GM12864 (cell line): ENCODE results near the gene WDR3.

Experiments
- DNase-seq: peaks from one replicate; pipeline ENCODE4 v3.0.0-alpha.2; 2011; ENCODE audit warnings: low read depth
- H3K4me3 ChIP-seq: 2 replicates; pipeline ENCODE4 v1.5.1; 2011; ENCODE audit warnings: mild to moderate bottlenecking, low read depth, low read length, control low read depth
- TF ChIP-seq, protein P1 (sequence below): IDR thresholded peaks from 2 replicates; pipeline ENCODE4 v1.5.1; 2011; ENCODE audit warnings: low read depth, mild to moderate bottlenecking, moderate library complexity, low read length, control low read depth, inconsistent platforms; ENCODE audit errors: missing control alignments

WDR3 gene

DNA sequence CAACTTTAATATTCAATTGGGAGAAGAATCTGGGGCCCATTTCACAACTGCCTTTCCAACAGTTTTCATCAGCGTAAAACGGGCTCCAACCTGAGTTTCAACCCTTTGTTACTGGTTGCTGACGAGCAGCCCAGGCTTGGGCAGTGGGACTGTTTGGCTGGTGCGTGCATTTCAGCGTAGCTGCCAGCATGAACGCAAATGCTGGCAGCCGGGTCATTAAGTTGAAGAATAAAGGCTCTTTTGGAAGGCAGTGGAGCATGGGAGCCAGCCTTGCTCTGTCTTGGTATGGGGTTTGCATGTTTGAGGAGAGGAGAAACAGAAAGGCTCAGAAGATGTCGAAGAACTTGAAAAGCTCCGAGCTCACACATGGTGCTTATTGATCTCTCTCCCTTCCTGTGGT is 40.7 kb downstream of the WDR3 start:
- no peak overlapping the region for H3K4me3 ChIP-seq
- TF ChIP-seq, protein P1, sequence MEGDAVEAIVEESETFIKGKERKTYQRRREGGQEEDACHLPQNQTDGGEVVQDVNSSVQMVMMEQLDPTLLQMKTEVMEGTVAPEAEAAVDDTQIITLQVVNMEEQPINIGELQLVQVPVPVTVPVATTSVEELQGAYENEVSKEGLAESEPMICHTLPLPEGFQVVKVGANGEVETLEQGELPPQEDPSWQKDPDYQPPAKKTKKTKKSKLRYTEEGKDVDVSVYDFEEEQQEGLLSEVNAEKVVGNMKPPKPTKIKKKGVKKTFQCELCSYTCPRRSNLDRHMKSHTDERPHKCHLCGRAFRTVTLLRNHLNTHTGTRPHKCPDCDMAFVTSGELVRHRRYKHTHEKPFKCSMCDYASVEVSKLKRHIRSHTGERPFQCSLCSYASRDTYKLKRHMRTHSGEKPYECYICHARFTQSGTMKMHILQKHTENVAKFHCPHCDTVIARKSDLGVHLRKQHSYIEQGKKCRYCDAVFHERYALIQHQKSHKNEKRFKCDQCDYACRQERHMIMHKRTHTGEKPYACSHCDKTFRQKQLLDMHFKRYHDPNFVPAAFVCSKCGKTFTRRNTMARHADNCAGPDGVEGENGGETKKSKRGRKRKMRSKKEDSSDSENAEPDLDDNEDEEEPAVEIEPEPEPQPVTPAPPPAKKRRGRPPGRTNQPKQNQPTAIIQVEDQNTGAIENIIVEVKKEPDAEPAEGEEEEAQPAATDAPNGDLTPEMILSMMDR = no peak
- DNase-seq = no peak

DNA sequence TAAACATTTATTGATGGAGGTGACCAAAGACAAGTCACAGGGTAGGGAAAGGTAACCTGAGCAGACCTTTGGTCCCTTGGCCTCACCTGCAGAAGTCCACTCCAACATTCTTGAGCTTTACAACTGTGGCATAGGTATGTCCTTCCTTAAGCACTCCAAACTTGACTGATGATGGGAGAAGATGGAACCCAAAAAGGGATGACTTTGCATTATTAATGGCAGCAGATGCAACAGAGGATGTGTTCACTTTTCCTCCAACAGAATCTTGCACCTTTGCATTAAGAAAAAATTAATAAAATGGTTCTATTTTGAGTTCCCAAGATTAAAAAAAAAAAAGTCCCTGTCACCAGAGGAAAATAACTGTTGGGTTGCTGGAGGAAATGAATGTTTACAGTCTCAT is 42.2 kb downstream of the WDR3 start:
- TF ChIP-seq, protein P1 = no peak
- no peak for DNase-seq
- H3K4me3 ChIP-seq = no peak overlapping the region

DNA sequence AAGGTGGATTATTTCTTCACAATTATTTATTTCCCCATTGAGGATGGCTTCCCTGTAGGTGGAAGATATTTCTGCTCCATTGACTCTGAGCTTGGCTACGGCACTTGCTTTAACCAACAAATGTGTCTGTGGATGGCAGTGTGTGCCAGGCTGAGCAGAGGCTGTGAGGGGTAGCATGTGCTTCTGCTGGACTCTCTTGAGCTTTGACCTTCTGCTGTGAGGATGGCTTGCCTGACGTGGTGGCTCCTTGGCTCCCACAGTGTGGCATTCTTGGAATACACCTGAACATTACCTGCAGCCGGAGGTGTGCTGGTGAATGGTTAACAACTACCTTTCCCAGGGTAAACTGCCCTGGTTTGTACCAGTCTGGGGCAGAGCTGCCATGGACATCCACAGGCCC is 46.8 kb downstream of the WDR3 start:
- no peak overlapping the region for H3K4me3 ChIP-seq
- TF ChIP-seq, protein P1 = no peak
- no peak for DNase-seq

DNA sequence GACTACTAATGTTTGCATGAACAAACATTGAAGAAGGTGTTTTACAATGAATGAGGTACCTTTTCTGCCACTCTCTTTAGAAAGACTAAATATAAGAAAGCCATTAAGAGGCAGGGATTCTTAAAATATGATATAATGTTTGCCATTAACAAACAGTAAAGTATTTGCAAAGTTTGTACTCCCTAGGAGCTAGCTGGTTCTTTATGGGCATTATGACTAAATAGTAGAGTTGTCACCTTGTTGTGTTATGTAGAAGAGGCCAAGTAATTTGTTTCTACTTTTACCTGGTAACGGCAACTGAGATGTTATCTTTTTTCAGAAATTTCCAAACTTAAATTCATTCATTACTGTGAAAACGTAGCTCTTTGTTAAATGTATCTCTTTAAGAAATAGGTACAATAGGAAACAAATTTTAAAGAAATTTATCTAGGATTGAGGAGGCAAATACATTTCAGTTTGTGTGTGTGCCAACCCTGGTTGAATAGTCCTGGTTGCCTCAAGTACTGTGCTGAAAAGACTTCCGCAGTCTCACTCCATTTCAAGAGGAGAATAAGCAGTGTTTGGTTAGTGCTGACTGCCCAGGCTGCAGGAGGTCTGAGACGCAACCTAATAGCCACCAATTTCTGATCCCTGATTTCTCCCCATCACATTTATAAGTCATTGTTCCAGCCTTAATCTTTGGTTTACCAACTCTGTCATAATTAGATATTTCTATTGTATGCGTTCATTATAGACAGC is 52.1 kb downstream of the WDR3 start:
- no peak for DNase-seq
- H3K4me3 ChIP-seq = no peak overlapping the region
- TF ChIP-seq, protein P1 = no peak

DNA sequence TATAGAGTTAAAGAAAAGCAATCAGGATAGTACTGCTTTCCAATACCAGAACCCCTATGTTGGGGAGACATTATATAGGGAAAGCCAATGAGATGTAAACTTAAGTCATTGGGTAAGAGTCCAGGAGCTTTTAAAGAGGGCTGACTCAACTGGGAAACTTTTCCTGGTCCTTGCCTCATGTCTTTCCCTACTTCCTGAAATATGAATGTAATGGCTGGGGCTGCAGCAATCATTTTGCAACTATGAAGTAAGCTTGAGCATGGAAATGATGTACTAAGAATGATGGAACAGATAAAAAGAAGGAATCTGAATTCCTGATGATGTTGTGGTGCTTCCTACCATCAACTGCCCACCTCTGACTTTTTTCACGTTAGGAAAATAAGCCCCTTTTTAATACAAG is 55.7 kb downstream of the WDR3 start:
- DNase-seq = no peak
- TF ChIP-seq, protein P1 = no peak
- no peak overlapping the region for H3K4me3 ChIP-seq

DNA sequence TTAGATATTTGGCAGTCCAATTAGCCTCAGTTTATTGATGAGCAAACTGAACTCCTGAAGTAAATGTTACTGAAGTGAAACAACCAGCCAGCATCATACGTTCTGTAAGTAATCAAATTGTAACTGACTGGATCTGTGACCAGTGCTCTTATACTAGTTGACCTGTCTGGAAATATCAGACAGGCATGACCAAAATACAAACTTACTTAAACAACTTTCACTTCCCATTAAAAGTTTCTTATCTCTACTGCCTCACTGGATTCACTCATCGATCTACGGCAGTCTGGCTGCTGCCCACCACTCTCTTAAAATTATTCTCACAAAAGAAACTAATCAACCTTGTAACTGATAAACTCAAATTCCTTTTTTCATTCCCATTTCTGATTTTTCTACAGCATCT is 56.4 kb downstream of the WDR3 start:
- DNase-seq = no peak
- TF ChIP-seq, protein P1 = no peak
- H3K4me3 ChIP-seq = no peak overlapping the region

DNA sequence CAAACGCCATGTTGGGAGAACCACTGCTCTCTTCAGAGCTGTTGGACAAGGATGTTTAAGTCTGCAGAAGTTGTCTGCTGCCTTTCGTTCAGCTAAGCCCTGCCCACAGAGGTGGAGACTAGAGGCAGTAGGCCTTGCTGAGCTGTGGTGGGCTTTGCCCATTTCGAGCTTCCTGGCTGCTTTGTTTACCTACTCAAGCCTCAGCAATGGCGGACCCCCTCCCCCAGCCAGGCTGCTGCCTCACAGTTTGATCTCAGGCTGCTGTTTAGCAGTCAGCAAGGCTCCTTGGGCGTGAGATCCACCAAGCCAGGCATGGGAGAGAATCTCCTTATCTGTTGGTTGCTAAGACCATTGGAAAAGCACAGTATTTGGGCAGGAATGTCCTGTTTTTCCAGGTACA is 74.8 kb downstream of the WDR3 start:
- TF ChIP-seq, protein P1 = no peak
- no peak overlapping the region for H3K4me3 ChIP-seq
- DNase-seq = no peak
